ENCODE results near the gene TENM4. TPM values are rescaled to one million over a fixed set of nuclear protein-coding genes. Genes with fewer than 3 reads are reported as not detected.

The TENM4 gene
- total RNA-seq, 1 donor: 10.4 TPM

DNA sequence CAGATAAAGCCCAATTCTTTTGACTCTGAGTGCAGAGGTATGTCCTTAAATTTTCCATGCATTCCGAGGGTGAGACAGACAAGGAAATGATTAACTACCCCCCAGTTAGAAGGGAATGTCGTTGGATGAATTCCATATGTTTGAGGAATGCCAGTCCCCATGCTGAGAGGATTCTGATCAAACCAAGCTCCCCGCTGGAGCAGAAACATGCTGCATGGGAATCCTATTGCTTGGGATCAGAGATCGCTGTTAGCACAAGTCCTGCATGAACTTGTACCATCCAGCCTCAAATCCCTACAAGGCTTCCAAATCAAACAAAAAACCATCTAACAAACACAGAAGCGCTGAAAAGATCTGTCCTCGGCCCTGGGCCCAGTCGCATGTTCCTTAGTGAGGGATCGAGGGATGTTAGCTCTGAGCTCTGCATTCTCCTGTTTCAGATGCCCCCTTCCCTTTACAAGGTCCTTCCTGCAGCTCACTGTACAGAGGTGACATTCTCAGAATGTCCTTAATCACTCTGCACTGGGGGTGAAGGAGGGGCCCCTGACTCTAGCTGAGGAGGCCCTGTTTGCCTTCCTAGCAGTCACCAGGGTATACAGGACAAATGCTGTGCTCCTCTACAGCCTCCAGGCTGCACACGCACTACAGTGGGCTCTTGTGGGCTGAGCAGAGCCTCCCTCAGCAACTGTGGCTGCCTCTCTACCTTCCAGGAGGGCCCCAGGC is 353.4 kb downstream of the TENM4 start:
- DNase-seq (ENCODE audit: low read depth): peak; percentile 26
- H3K4me3 ChIP-seq (ENCODE audit: low read depth, low read length): no peak overlapping the region
- TF ChIP-seq, protein P1, sequence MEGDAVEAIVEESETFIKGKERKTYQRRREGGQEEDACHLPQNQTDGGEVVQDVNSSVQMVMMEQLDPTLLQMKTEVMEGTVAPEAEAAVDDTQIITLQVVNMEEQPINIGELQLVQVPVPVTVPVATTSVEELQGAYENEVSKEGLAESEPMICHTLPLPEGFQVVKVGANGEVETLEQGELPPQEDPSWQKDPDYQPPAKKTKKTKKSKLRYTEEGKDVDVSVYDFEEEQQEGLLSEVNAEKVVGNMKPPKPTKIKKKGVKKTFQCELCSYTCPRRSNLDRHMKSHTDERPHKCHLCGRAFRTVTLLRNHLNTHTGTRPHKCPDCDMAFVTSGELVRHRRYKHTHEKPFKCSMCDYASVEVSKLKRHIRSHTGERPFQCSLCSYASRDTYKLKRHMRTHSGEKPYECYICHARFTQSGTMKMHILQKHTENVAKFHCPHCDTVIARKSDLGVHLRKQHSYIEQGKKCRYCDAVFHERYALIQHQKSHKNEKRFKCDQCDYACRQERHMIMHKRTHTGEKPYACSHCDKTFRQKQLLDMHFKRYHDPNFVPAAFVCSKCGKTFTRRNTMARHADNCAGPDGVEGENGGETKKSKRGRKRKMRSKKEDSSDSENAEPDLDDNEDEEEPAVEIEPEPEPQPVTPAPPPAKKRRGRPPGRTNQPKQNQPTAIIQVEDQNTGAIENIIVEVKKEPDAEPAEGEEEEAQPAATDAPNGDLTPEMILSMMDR (IDR thresholded peaks at IDR 0.05; ENCODE audit: insufficient read depth, low read depth, low read length): no peak

DNA sequence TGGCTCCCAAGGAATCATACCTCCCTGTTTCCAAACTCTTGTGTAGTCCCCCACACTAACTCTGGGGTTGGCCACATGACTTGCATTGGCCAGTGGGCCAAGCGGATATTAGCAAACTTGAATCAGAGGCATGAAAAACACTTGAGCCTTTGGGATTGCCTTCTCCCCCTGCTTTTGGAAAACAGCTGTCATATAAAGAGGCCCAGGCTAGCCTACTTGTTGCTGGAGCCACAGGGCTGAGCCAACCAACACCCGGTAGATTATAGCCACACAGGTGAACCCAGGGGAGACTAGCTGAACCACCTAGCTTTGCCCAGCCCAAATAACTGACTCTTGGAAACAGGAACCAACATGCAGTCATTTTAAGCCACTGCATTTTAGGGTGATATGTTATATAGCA is 354.8 kb downstream of the TENM4 start:
- H3K4me3 ChIP-seq (ENCODE audit: low read depth, low read length): no peak overlapping the region
- TF ChIP-seq, protein P1 (IDR thresholded peaks at IDR 0.05; ENCODE audit: insufficient read depth, low read depth, low read length): no peak
- DNase-seq (ENCODE audit: low read depth): no peak

DNA sequence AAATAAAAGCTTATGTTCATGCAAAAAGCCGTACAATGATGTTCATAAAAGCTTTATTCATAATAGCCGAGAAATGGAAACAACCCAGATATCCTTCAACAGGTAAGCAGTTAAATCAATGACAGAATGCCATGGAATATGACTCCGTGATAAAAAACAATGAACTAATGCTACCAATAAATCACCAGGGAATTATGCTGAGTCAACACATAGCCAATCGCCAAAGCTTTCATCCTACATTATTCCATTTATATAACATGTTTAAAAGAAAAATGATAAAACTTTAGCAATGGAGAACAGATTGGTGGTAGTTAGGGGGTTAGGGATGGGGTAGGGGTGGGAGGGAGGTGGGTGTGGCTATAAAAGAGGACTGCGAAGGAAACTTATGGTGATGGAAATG is 356.4 kb downstream of the TENM4 start:
- DNase-seq (ENCODE audit: low read depth): no peak
- TF ChIP-seq, protein P1 (IDR thresholded peaks at IDR 0.05; ENCODE audit: insufficient read depth, low read depth, low read length): no peak
- no peak overlapping the region for H3K4me3 ChIP-seq (ENCODE audit: low read depth, low read length)

DNA sequence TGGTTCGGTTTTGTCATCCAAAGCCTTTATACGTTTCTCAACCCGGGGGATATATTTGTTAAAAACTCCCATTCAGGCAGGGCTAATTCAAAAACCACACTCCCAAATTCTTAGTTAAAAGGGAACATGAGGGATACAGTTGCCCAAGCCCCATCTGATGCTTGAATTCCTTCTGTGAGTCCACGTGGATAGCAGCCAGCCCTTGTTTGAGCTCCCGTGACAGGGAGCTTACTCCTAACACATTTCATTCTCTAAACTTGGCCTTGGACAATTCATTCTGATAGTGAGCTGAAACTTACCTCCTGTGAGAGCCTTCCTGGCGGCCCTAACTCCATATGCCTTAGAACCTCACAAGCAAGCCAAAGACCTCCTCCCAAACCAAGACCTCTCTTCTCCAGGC is 357.5 kb downstream of the TENM4 start:
- no peak overlapping the region for H3K4me3 ChIP-seq (ENCODE audit: low read depth, low read length)
- TF ChIP-seq, protein P1 (IDR thresholded peaks at IDR 0.05; ENCODE audit: insufficient read depth, low read depth, low read length): no peak
- DNase-seq (ENCODE audit: low read depth): no peak

DNA sequence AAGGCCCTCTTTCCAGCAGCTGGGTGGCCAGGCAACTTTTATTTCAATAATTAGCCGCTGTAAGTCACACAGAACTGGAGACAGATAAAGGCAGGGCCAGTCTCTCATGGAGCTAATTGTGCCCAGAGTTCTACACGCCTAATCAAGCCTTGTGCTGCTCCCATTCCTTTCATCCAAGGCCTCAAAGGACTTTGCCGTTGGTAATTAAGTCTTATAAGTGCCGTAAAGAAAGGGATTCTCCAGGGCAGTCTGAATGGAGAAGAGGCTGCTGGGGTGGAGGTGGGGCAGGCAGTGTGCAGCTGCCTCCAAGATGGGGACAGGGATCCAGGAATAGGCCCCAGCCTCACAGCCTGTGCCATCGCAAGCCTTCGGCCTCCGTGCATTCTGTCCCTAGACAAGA is 357.9 kb downstream of the TENM4 start:
- TF ChIP-seq, protein P1 (IDR thresholded peaks at IDR 0.05; ENCODE audit: insufficient read depth, low read depth, low read length): no peak
- no peak for DNase-seq (ENCODE audit: low read depth)

DNA sequence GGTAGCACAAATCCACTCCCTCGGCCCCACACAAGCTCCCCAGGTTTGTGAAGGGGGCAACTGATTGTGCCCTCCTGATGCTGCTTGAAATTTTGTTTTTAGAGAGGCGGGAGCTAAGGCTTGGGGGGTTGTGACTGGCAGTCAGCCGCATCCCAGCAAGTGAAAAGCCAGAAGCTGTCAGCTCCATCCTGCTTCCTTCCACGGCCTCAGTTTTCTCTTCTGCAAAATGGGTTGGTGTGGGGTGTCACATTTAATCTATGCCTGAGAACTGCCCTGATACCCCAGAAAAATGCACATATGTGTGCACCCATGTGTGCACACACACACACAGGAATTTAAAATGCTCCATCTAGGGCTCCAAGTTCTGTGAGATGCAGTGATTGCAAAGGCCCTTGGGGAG is 358.6 kb downstream of the TENM4 start:
- TF ChIP-seq, protein P1 (IDR thresholded peaks at IDR 0.05; ENCODE audit: insufficient read depth, low read depth, low read length): no peak
- DNase-seq (ENCODE audit: low read depth): no peak
- no peak overlapping the region for H3K4me3 ChIP-seq (ENCODE audit: low read depth, low read length)

More for the DNA sequence above, 357.9 kb downstream of the TENM4 start:
- H3K4me3 ChIP-seq (ENCODE audit: low read depth, low read length): no peak overlapping the region
